ENCODE data around the gene FRMD8. TPM values are rescaled to one million over a fixed set of nuclear protein-coding genes. Genes with fewer than 3 reads are reported as not detected.

The FRMD8 gene
- total RNA-seq, 2 donors from 2014 or later: 36.1 to 106 TPM

- H3K36me3 ChIP-seq: peaks cover 0 to 18% of the 10 kb centered on the region in 2 donors
- intact Hi-C loops (cut with DNase I): no loop called here
These were observed 9.6 kb downstream of the FRMD8 start for GRCh38 chr11:65395961-65396530.

DNA sequence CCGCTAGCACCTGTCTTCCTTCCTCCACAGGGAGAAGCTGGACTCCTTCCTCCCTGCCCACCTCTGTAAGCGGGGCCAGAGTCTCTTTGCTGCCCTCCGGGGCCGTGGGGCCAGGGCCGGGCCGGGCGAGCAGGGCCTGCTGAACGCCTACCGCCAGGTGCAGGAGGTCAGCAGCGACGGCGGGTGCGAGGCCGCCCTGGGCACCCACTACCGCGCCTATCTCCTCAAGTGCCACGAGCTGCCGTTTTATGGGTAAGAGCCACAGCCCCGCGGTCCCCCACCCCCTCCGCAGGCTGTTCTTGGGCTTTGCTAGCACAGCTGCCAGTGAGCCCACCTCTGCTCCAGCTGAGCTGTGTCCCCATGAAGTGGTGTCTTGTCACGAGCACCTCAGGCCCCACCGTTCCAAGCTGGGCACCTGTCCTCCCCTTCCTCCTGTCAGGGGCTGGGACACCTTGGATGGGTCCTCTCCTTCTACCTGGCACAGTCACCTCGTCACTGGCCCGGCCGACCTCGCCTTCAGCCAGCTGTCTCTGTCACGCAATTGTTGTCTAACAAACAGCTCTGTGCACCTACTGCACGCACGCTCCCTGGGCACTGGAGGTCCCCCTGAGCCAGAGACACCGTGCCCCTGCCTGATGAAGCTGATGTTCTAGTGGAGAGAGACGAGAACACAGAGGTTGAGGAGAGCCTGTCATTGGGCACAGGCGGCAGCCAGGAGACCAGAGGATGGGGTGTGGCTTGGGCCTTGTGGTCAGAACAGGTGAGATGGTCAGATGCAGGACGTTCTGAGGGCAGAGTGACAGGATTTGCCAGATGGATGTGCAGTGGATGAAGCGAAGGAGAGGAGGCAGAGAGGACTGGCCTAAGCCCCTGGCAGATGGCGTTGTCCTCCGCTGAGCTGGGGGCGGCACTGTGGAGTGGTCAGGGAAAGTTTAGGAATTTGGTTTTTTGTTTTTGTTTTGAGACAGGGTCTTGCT, 10.6 kb downstream of the FRMD8 start:
- Histone ChIP-seq H3K4me1 (replicated peaks) (no peaks in the 10 kb centered on the region), H3K27me3 (replicated peaks; ENCODE audit: insufficient read depth) (no peaks in the 10 kb centered on the region), H3K36me3 (peaks cover 0 to 18% of the 10 kb centered on the region in 2 donors), H3K27ac (no peak overlapping the region), H3K9me3 (no peaks in the 10 kb centered on the region), H3K4me3 (no peak overlapping the region)
- TF ChIP-seq POLR2A (IDR thresholded peaks at IDR 0.05) (no peak), POLR2AphosphoS5 (IDR thresholded peaks at IDR 0.05) (no peak)
- intact Hi-C loops (cut with DNase I): no loop called here
- WGBS: 87% methylated on average over 33 of the region's 38 CpGs
- no peak for DNase-seq (ENCODE audit: low spot score)

More at GRCh38 chr11:65395961-65396530, 9.6 kb downstream of the FRMD8 start:
- no peak for TF ChIP-seq POLR2A (IDR thresholded peaks at IDR 0.05)
- TF ChIP-seq POLR2AphosphoS5 (IDR thresholded peaks at IDR 0.05): no peak
- no peak for TF ChIP-seq CTCF (IDR thresholded peaks at IDR 0.05)
- Histone ChIP-seq H3K27me3 (replicated peaks; ENCODE audit: insufficient read depth) (no peaks in the 10 kb centered on the region), H3K4me1 (replicated peaks) (peaks cover 3% of the 10 kb centered on the region), H3K9me3 (no peaks in the 10 kb centered on the region), H3K4me3 (no peak overlapping the region), H3K27ac (no peak overlapping the region)
- WGBS: 87% methylated on average over 15 of the region's 15 CpGs
- no peak for DNase-seq (ENCODE audit: low spot score)

- Histone ChIP-seq H3K27ac (no peak overlapping the region), H3K36me3 (peaks cover 0 to 18% of the 10 kb centered on the region in 2 donors), H3K27me3 (replicated peaks; ENCODE audit: insufficient read depth) (no peaks in the 10 kb centered on the region), H3K4me1 (replicated peaks) (no peaks in the 10 kb centered on the region), H3K4me3 (no peak overlapping the region), H3K9me3 (no peaks in the 10 kb centered on the region)
- intact Hi-C loops (cut with DNase I): no loop called here
- no peak for DNase-seq (ENCODE audit: low spot score)
- TF ChIP-seq CTCF (IDR thresholded peaks at IDR 0.05) (no peak), POLR2AphosphoS5 (IDR thresholded peaks at IDR 0.05) (no peak)
- 83% methylated on average over 15 of the region's 16 CpGs for WGBS
These were observed 12.0 kb downstream of the FRMD8 start for GRCh38 chr11:65398362-65398910.

DNA sequence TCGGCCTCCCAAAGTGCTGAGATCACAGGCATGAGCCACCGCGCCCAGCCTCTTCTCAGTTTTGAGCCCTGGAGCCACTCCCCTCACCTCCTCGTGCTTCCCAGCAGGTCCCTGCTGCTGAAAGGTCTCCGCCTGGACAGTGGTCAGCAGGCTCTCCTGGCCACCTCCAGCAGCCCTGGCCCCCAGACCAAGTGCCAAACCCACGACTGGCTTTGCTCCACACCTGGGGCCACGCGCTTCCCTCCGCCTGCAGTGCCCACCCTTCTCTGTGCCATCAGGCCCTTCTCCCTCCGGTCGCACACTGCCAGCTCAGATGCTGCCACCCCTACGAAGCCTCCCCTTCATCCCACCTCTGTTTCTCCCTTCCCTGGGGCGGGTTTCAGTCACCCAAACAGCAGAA, 12.8 kb downstream of the FRMD8 start:
- DNase-seq (ENCODE audit: low spot score): no peak
- H3K27me3 ChIP-seq (replicated peaks; ENCODE audit: insufficient read depth): no peaks in the 10 kb centered on the region
- TF ChIP-seq POLR2A (IDR thresholded peaks at IDR 0.05) (no peak), CTCF (IDR thresholded peaks at IDR 0.05) (no peak), POLR2AphosphoS5 (IDR thresholded peaks at IDR 0.05) (no peak)
- no peak overlapping the region for H3K4me3 ChIP-seq
- peaks cover 0 to 22% of the 10 kb centered on the region in 2 donors for H3K36me3 ChIP-seq
- H3K27ac ChIP-seq: no peak overlapping the region
- 92% methylated on average over 13 of the region's 13 CpGs for WGBS
- intact Hi-C loops (cut with DNase I): no loop called here
- no peaks in the 10 kb centered on the region for H3K9me3 ChIP-seq
- H3K4me1 ChIP-seq (replicated peaks): no peaks in the 10 kb centered on the region

GRCh38 chr11:65399845-65400244, 13.4 kb downstream of the FRMD8 start:
- Histone ChIP-seq H3K27me3 (replicated peaks; ENCODE audit: insufficient read depth) (no peaks in the 10 kb centered on the region), H3K36me3 (peaks cover 0 to 22% of the 10 kb centered on the region in 2 donors), H3K27ac (no peak overlapping the region), H3K9me3 (no peaks in the 10 kb centered on the region), H3K4me1 (replicated peaks) (no peaks in the 10 kb centered on the region), H3K4me3 (no peak overlapping the region)
- no peak for DNase-seq (ENCODE audit: low spot score)
- intact Hi-C loops (cut with DNase I): no loop called here
- WGBS: 93% methylated on average over 10 of the region's 10 CpGs
- no peak for TF ChIP-seq POLR2A (IDR thresholded peaks at IDR 0.05)
- TF ChIP-seq CTCF (IDR thresholded peaks at IDR 0.05): no peak
- no peak for TF ChIP-seq POLR2AphosphoS5 (IDR thresholded peaks at IDR 0.05)
